NCI-H774 (cell line): ENCODE results near the gene ZNF81.
"Not testable (repeated sequence)": the region's sequence is repeated elsewhere in the genome, so short reads cannot be mapped to it uniquely, and the experiment has no call there.

ENCODE experiments used
- DNase-seq: peaks from one replicate; lab custom pipeline; 2025; lab: John Stamatoyannopoulos, UW

Gene ZNF81

DNA sequence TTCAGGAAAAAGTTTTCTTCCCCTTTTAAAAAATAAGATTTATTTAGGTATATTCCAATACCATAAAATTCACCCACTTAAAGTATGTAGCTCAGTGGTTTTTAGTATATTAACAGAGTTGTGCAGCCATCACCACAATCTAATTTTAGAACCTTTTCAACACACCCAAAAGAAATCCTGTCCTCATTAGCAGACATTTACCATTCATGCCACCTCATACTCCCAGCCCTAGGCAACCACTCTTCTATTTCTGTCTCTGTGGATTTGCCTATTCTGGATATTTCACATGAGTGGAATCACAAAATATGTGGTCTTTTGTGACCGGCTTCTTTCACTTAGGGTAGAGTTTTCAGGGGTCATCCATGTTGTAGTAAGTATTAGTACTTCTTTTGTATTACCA lies 7.4 kb downstream of the ZNF81 start:
- no peak for DNase-seq

DNA sequence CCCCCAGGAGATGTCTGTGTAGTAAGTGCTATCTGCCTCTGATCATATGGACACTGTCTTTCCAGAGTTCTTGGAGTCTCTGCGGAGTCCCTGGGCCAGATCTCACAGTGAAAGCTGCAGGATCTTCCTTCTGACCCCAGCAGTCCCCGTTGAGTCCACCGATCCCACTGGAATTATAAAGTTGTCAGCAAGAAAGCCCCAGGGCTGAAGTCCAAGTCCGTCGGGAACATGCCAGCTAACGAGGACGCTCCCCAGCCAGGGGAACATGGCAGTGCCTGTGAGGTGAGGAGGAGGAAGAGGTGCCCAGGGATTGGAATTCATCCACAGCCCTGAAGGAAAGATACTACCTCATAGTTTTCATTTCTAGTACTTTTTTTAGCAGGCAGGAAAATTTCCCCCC lies 9.3 kb downstream of the ZNF81 start:
- DNase-seq: no peak

DNA sequence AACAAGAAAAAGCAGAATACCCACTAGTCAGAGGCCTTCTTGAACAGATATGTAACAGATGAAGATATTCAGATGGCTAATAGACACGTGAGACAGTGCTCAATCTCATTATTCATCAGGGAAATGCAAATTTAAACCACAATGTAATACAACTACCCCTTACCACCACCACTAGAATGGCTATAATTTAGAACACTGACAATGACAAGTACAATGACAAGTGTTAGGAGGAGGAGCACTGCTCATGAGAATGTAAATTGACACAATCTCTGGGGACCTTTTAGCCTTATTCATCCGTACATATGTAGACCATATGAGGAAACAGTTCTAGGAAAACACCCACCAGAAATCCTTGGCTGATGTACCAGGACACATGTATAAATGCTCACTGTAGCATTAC lies 13.1 kb downstream of the ZNF81 start:
- DNase-seq: no peak

DNA sequence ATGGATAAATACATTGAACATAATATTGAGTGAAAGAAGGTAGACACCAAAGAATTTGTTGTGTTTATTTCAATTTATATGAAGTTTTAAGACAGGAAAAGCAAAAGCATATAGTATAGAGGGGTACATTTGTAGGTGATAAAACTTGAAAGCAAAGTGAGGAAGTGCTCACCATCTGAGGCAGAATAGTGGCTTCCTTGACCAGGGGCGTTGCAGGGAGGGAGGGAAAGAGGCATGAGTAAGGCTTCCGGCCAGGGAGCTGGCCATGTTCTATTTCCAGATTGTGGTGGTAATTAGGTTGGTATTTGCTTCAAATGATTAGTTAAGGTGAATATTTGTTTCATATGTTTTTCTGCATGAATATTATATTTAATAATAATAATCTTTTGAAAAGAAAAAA lies 13.7 kb downstream of the ZNF81 start:
- DNase-seq: not testable (repeated sequence)

DNA sequence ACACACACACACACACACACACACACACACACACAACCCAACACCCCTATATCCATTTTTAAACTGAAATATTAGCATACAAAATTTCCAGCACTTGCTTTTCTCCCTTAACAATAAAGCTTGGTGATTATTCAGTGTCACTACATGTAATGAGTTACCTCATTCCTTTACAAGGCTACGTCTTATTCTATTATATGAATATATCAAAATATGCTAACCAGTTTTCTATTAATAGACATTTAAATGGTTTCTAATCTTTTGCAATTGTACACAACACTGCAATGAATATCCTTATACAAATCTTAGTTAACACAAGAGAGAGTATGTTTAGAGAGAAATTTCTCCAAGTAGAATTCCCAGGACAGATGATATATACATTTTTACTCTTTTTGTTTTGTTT lies 14.2 kb downstream of the ZNF81 start:
- DNase-seq: no peak

DNA sequence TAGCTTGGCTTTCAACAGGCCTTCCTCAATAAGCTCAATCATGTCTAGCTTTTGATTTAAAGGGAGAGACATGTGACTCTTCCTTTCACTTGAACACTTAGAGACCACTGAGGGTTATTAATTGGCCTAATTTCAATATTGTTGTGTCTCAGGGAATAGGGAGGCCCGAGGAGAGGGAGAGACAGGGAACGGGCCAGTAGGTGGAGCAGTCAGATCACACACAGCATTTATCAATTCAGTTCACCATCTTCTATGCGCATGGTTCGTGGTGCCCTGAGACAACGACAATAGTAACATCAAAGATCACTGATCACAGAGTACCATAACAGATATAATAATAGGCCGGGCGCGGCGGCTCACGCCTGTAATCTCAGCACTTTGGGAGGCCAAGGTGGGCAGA lies 17.8 kb downstream of the ZNF81 start:
- no peak for DNase-seq

DNA sequence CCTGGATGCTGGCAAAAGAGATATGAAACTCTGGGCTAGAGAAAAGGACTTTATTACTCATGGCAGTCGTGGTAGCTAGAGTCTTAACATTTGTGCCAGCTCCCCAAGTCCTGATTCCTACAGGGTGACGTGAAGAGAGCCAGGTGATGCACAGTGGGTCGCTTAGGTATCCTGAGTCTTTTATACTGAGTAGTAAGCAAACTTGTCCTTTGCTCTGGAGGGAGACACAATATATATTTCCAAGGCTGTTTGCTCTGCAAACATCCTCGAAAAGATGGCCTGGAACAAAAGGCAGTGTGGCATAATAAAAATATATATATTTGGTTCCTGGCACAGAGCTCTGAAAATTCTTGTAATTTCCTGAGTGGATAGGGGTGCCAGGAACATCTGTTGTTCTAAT lies 23.0 kb downstream of the ZNF81 start:
- DNase-seq: no peak

DNA sequence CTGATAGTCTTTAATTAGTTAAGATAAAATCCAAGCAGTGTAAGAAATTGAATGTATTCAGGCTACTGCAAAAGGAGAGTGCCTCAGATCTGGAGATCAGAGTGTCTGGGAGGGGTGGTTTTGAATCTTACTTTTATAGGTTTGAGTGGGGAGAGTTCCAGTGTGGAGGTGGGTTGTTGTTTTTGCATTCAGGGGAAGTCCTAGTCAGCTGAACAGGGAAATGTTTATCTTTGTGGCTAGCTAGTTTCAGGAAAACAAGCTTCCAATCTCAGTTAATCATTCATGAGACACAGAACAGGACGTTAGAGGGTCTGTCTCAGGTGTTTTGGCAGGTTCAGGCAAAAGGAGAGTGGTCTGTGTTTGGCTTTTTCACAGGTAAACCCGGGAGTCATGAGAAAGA lies 26.0 kb downstream of the ZNF81 start:
- no peak for DNase-seq

DNA sequence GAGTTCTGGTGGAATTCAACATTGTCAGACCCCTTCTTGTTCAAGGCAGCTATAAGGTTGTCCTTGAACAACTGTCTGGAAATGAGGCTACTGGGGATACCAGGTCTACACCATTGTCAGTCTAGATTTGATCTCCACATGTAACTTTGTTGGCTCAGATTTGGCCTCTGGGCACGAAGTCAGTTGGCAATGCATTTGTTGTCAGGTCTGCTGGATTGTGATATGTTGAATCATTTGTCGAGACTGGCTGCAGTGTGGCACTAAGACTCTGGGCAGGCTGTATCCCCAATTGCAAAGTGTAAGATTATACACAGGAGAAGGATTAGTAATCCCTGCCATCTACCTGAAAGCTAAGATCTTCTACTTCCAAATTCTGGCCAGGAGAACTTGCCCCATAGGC lies 26.5 kb downstream of the ZNF81 start:
- DNase-seq: no peak

DNA sequence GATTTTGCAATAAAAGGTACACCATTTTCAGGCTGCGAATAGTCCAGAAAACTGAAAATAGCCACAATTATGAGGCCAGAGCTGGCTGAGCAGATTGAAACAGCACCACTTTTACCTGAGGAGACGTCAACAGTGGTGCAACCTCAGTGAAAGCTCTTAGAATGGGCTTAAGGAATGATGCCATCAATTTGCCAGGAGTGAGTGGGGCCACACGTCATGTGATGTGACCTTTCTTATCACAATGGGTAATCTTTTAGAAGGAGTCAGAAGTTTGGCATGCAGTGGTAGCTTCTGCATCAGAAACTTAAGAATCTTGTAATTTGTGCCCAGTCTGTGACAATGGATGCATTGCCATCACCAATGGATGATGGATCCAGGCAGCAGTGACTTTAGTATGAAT lies 27.6 kb downstream of the ZNF81 start:
- no peak for DNase-seq

DNA sequence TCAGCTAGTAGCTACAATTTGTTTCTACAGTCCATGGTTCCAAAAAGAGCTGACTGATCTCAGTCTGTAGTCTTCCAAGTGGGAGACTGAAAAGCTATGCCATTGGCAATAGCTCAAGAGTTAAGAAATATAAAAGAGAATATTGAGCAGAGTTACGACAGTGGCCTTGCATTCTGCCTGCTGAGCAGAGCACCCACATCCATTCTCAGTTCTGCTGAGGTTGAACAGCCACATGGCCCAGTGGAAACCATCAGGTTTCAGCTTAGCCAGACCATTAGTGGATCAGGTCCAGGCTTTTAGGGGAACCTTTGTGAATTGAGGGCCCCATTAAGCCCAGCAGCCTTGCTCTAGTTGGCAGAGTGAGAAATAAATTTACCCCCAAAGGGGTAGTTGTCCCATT lies 28.1 kb downstream of the ZNF81 start:
- no peak for DNase-seq

DNA sequence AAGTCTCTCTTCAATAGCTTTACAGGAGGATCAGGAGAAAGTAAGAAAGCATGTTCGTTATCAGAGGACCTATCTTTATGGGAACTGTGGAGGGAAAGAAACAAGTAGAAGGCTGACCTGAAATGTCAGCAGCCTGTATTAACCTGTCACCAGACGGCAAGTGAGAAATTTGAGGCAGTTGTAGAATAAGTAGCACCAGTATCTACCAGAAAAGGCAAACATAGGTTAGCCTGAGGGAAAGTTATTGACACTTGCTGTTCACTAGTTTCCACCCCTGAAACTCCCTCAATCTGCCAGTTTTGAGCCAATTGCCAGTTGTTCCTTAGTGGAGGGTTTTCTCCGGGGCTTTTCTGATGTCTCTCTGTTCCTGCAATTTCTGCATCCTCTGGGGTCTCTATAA lies 36.4 kb downstream of the ZNF81 start:
- no peak for DNase-seq

DNA sequence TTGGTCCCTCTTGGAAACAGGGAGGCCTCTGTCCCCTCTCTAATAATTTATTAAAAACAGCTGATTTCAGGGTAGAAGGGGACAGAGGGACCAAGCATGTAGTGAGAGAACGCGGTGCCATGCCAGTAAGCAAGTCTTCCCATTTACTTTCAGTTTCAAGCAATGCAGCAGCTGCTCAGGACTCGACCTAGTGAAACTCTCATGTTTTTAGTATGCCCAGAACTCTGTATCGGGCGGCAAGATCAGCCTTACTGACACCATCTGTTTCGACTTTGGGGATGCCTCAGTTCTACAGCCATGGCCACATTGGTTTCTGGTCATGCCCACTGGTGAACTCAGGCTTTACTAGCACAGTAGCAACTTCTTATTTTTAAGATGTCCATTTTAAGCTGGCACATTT lies 40.6 kb downstream of the ZNF81 start:
- DNase-seq: no peak

DNA sequence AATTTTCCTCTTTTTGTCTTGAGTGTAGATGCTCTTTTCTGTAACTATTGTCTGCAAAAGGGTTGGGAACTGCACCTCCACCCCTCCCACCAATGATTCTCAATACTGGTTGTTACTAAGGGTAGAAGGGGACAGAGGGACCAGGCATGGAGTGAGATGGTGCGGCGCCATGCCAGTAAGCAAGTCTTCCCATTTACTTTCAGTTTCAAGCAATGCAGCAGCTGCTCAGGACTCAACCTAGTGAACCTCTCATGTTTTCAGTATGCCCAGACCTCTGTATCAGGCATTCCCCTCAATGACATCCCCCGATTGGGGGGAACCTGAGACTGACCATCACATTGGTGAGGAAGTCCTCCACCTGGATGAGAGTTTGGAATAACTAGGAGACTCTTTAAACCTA lies 41.5 kb downstream of the ZNF81 start:
- DNase-seq: no peak

DNA sequence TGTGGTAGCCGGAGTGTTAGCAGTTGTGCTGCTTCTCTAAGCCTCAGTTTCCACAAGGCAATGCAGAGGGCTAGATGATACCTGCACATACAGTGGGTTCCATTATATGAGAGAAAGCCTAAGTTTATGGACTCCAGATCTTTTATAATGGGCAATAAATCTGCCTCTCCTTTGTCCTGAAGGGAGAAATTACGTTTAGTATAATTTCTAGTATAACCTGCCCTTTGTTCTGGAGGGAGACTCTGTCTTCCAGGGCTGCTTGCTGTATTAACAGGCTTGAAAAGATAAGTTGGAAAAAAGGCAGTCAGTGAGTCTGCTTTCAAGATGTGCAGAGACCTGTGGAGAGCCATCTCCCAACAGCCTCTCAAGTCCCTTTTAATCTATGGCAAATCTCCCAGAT lies 42.8 kb downstream of the ZNF81 start:
- DNase-seq: no peak

DNA sequence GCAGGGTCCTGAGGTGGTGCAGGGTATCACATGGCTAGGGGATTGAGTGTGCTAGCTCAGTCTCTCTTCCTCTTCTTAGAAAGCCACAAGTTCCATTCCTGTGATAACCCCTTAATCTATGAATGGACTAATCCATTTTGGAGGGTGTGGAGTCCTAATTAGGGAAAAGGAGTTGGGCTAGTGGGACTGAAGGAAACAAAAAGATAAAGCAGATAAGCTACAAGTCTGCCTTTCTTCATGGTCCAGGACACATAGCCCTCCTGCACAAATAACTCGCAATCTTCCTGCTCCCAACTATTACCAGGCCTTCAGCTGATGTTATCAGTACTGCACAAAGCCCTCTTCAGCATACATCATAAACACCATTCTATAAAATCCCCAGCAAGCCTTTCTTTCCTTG lies 44.2 kb downstream of the ZNF81 start:
- no peak for DNase-seq

DNA sequence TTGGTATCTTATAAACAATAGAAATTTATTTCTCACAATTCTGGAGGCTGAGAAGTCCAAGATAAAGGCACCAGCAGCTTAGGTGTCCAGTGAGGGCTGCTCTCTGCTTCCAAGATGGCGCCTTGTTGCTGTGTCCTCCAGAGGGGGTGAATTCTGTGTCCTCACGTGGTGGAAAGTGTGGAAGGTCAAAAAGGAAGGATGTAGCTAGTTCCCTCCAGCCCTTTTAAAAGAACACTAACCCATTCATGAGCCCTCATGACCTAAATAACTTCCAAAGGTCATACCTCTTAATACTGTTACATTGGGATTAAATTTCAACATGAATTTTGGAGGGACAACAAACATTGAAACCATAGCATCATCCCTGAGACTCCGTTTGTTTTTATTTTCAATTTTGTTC lies 48.8 kb downstream of the ZNF81 start:
- DNase-seq: no peak

DNA sequence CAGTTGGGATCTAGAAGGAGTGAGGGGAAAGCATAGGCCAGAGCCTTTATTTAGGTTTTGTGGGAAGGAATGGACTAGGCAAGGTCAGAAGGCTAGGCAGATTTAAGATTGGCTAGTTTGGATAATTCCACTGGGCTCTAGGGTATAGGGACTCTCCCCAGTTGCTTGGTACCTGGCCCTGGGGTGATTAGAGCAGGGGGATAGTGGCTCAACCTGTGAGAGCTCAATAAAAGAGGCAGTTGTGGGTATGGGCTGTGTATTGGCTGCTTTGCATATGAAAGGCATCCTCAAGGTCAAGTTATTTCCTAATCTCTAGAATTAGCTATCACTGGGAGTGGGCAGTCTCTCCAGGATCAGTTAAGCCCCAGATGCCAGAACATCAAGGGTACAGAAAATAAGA lies 61.3 kb downstream of the ZNF81 start:
- no peak for DNase-seq

DNA sequence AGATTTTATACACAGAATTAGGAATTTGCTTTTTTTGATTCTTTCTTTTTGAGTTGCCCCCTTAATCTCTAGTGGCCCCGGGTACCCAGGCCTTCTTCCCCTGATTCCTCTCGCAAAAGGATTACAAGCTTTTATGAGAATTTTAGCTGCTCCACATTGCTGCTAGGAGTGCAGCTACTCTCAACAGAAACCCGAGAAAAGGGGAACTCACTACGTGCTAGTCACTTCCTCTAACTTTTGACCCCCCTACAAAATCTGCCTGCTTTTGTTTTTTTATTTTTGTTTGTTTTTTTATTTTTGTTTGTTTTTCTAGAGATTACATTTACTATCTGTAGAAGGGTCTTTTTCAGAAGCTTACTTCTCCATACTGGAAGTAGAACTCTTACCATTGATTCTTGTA lies 64.1 kb downstream of the ZNF81 start:
- DNase-seq: no peak

DNA sequence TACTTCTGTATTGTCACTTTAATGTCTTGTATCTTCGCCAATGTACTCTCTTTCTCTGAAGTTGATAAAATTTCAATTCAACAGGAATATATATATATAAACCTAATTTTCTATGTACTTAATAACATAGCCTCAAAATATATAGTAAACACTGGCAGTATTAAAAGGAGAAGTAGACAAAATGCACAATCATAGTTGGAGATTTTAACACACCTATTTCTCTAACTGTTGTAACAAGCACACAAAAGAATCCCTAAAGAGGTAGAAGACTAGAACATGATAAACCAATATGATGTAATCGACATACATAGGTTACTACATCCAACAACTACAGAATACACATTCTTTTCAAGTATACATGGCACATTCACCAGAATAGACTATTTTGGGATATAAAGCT lies 65.5 kb downstream of the ZNF81 start:
- DNase-seq: no peak

DNA sequence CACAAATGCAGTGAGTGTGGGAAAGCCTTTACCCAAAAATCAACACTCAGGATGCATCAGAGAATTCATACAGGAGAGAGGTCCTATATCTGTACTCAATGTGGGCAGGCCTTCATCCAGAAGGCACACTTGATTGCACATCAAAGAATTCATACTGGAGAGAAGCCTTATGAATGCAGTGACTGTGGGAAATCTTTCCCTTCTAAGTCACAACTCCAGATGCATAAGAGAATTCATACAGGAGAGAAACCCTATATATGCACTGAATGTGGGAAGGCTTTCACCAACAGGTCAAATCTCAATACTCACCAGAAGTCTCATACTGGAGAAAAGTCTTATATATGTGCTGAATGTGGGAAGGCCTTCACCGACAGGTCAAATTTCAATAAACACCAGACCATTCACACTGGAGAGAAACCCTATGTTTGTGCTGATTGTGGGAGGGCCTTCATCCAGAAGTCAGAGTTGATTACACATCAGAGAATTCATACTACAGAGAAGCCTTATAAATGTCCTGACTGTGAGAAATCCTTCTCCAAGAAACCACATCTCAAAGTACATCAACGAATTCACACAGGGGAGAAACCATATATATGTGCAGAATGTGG lies 79.3 kb downstream of the ZNF81 start:
- DNase-seq: no peak

DNA sequence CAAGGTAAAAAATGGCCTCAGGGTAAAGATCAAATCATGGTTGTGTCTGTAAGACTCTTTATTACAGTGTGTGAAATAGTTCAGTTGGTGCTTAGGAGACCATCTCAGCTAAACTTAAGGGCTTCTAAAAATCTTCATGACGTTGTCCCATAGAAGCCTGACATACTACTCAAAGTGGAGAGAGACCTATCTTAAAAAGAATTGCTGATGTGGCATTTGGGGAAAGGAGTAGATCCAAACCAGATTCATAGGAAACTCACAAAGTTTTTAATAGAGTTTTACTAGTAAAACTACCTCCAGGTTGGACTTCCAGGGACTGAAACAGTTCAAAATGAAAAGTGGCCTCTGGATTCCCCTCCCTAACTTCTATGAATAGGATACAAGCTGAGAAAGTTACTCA lies 81.6 kb downstream of the ZNF81 start:
- no peak for DNase-seq

DNA sequence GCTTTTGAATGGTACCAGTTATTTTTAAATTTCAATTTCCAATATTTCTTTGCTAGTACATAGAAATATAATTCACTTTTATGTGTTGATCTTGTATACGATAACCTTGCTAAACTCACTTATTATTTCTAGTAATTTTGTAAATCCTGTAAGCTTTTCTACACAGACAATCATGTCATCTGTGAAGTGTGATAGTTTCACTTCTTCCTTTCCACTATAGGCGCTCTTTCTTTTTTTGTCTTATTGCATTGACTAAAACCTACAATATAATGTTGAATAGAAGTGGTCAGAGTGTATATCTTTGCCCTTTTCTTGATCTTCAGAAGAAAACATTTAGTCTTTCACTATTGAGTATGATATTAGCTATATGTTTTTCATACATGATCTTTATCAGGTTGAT lies 90.5 kb downstream of the ZNF81 start:
- no peak for DNase-seq

DNA sequence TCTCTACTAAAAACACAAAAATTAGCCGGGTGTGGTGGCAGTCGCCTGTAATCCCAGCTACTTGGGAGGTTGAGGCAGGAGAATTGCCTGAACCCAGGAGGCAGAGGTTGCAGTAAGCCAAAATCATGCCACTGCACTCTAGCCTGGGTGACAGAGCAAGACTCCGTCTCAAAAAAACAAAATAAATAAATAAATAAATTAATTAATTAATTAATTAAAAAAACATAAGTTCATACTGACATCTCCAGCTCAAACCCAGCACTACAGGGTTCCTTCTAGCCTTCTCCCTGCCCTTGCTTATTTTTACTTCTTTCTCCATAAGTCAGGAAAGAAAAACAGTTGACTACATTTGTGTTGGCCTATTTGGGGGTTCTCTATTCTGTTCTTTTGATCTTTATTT lies 95.3 kb downstream of the ZNF81 start:
- DNase-seq: not testable (repeated sequence)

DNA sequence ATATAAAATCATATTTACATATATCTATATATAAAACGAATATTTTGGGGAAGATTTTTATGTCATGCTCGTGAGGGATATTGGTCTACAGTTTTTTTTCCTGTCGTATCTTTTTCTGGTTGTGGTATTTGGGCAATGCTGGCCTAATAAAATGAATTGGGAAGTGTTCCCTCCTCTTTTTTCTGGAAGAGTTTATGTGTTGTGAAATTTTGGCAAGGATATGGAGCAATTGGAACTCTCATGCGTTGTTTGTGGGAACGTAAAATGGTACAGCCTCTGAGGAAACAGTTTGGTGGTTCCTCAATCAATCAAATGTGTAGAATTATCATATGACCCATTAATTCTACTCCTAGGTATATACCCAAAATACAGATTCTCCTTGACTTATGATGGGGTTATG lies 97.2 kb downstream of the ZNF81 start:
- no peak for DNase-seq
